ENCODE results near the gene LMOD1.
"Not testable (repeated sequence)": the region's sequence is repeated elsewhere in the genome, so short reads cannot be mapped to it uniquely, and the experiment has no call there.

Gene LMOD1

GRCh38 chr1:201945863-201946223 lies 505 bp downstream of the LMOD1 start:
- no peak for DNase-seq

- DNase-seq = no peak
Observed at GRCh38 chr1:201945157-201945556, 1.2 kb downstream of the LMOD1 start.

GRCh38 chr1:201944639-201945038 lies 1.7 kb downstream of the LMOD1 start:
- DNase-seq = no peak

GRCh38 chr1:201944002-201944401 lies 2.3 kb downstream of the LMOD1 start:
- DNase-seq = no peak

GRCh38 chr1:201942129-201942495 lies 4.2 kb downstream of the LMOD1 start:
- no peak for DNase-seq

GRCh38 chr1:201941420-201942128 lies 4.8 kb downstream of the LMOD1 start:
- DNase-seq = no peak

GRCh38 chr1:201940316-201940715 lies 6.0 kb downstream of the LMOD1 start:
- not testable (repeated sequence) for DNase-seq

- no peak for DNase-seq
Observed at GRCh38 chr1:201939574-201939973, 6.8 kb downstream of the LMOD1 start.

- DNase-seq = no peak
Observed at GRCh38 chr1:201939148-201939547, 7.2 kb downstream of the LMOD1 start.

- no peak for DNase-seq
Observed at GRCh38 chr1:201938440-201939035, 7.8 kb downstream of the LMOD1 start.

GRCh38 chr1:201937624-201938213 lies 8.6 kb downstream of the LMOD1 start:
- no peak for DNase-seq

GRCh38 chr1:201933840-201934430 lies 12.4 kb downstream of the LMOD1 start:
- no peak for DNase-seq

GRCh38 chr1:201930803-201931202 lies 15.5 kb downstream of the LMOD1 start:
- no peak for DNase-seq

GRCh38 chr1:201930137-201930536 lies 16.2 kb downstream of the LMOD1 start:
- no peak for DNase-seq

- no peak for DNase-seq
Observed at GRCh38 chr1:201928266-201928665, 18.1 kb downstream of the LMOD1 start.

GRCh38 chr1:201925981-201926645 lies 20.2 kb downstream of the LMOD1 start:
- no peak for DNase-seq

GRCh38 chr1:201925301-201925567 lies 21.1 kb downstream of the LMOD1 start:
- DNase-seq = no peak

- no peak for DNase-seq
Observed at GRCh38 chr1:201921952-201922558, 24.3 kb downstream of the LMOD1 start.

- no peak for DNase-seq
Observed at GRCh38 chr1:201918343-201918742, 28.0 kb downstream of the LMOD1 start.

- no peak for DNase-seq
Observed at GRCh38 chr1:201917362-201918033, 28.9 kb downstream of the LMOD1 start.

GRCh38 chr1:201916649-201917249 lies 29.6 kb downstream of the LMOD1 start:
- DNase-seq = no peak

GRCh38 chr1:201914456-201915235 lies 31.7 kb downstream of the LMOD1 start:
- no peak for DNase-seq
